ENCODE results near the gene ADGRD1.

ADGRD1 gene

GRCh38 chr12:131018019-131018620, 64.4 kb downstream of the ADGRD1 start:
- DNase-seq (ENCODE audit: low spot score) (peak; percentile 43), ATAC-seq (ENCODE audit: low read depth) (no peak)
- Histone ChIP-seq H3K27ac (ENCODE audit: poor library complexity, severe bottlenecking) (no peak overlapping the region), H3K4me3 (ENCODE audit: severe bottlenecking) (no peak overlapping the region), H3K4me1 (ENCODE audit: insufficient read depth, poor library complexity, severe bottlenecking) (no peaks in the 10 kb centered on the region), H3K9me3 (ENCODE audit: severe bottlenecking) (no peaks in the 10 kb centered on the region), H3K27me3 (ENCODE audit: insufficient read depth, poor library complexity, severe bottlenecking) (no peaks in the 10 kb centered on the region), H3K36me3 (ENCODE audit: low read depth) (no peaks in the 10 kb centered on the region)
- no peak for TF ChIP-seq CTCF (IDR thresholded peaks at IDR 0.05; ENCODE audit: poor library complexity, severe bottlenecking)

GRCh38 chr12:131018808-131019397, 65.2 kb downstream of the ADGRD1 start:
- peak; percentile 29 for DNase-seq (ENCODE audit: low spot score)
- Histone ChIP-seq H3K27me3 (ENCODE audit: insufficient read depth, poor library complexity, severe bottlenecking) (no peaks in the 10 kb centered on the region), H3K9me3 (ENCODE audit: severe bottlenecking) (no peaks in the 10 kb centered on the region), H3K36me3 (ENCODE audit: low read depth) (no peaks in the 10 kb centered on the region), H3K4me3 (ENCODE audit: severe bottlenecking) (no peak overlapping the region), H3K27ac (ENCODE audit: poor library complexity, severe bottlenecking) (no peak overlapping the region), H3K4me1 (ENCODE audit: insufficient read depth, poor library complexity, severe bottlenecking) (no peaks in the 10 kb centered on the region)
- no peak for ATAC-seq (ENCODE audit: low read depth)
- TF ChIP-seq CTCF (IDR thresholded peaks at IDR 0.05; ENCODE audit: poor library complexity, severe bottlenecking), result no peak

- Histone ChIP-seq H3K27ac (ENCODE audit: poor library complexity, severe bottlenecking) (no peak overlapping the region), H3K4me3 (ENCODE audit: severe bottlenecking) (no peak overlapping the region), H3K9me3 (ENCODE audit: severe bottlenecking) (no peaks in the 10 kb centered on the region), H3K36me3 (ENCODE audit: low read depth) (no peaks in the 10 kb centered on the region), H3K27me3 (ENCODE audit: insufficient read depth, poor library complexity, severe bottlenecking) (no peaks in the 10 kb centered on the region), H3K4me1 (ENCODE audit: insufficient read depth, poor library complexity, severe bottlenecking) (no peaks in the 10 kb centered on the region)
- ATAC-seq (ENCODE audit: low read depth), result no peak
- peak; percentile 30 for DNase-seq (ENCODE audit: low spot score)
- TF ChIP-seq CTCF (IDR thresholded peaks at IDR 0.05; ENCODE audit: poor library complexity, severe bottlenecking), result no peak
These were observed 66.8 kb downstream of the ADGRD1 start for GRCh38 chr12:131020326-131021153.

GRCh38 chr12:131021154-131021541, 67.4 kb downstream of the ADGRD1 start:
- Histone ChIP-seq H3K9me3 (ENCODE audit: severe bottlenecking) (no peaks in the 10 kb centered on the region), H3K4me3 (ENCODE audit: severe bottlenecking) (no peak overlapping the region), H3K27ac (ENCODE audit: poor library complexity, severe bottlenecking) (no peak overlapping the region), H3K36me3 (ENCODE audit: low read depth) (no peaks in the 10 kb centered on the region), H3K27me3 (ENCODE audit: insufficient read depth, poor library complexity, severe bottlenecking) (no peaks in the 10 kb centered on the region), H3K4me1 (ENCODE audit: insufficient read depth, poor library complexity, severe bottlenecking) (no peaks in the 10 kb centered on the region)
- ATAC-seq (ENCODE audit: low read depth) (no peak), DNase-seq (ENCODE audit: low spot score) (no peak)
- no peak for TF ChIP-seq CTCF (IDR thresholded peaks at IDR 0.05; ENCODE audit: poor library complexity, severe bottlenecking)
